GM19043 (cell line): ENCODE results near the gene PLA2R1.
"Not testable (repeated sequence)": the region's sequence is repeated elsewhere in the genome, so short reads cannot be mapped to it uniquely, and the experiment has no call there.

ENCODE experiments used
- ATAC-seq: cut with Tn5 transposase; IDR thresholded peaks from one replicate; pipeline ENCODE4 v1.9.1; 2021; ENCODE audit warnings: low read depth; ENCODE audit not compliant: unreplicated experiment

The PLA2R1 gene

GRCh38 chr2:159985656-159986055 lies 76.8 kb downstream of the PLA2R1 start:
- ATAC-seq, result no peak

GRCh38 chr2:159984034-159984433 lies 78.4 kb downstream of the PLA2R1 start:
- ATAC-seq, result no peak

- no peak for ATAC-seq
Measured at GRCh38 chr2:159982842-159983785, 79.3 kb downstream of the PLA2R1 start.

GRCh38 chr2:159982270-159982669 lies 80.1 kb downstream of the PLA2R1 start:
- ATAC-seq, result no peak

- no peak for ATAC-seq
Measured at GRCh38 chr2:159976527-159977160, 85.8 kb downstream of the PLA2R1 start.

GRCh38 chr2:159973325-159973724 lies 89.1 kb downstream of the PLA2R1 start:
- ATAC-seq, result no peak

GRCh38 chr2:159971365-159972152 lies 90.9 kb downstream of the PLA2R1 start:
- no peak for ATAC-seq

GRCh38 chr2:159970548-159970947 lies 91.9 kb downstream of the PLA2R1 start:
- ATAC-seq, result not testable (repeated sequence)

GRCh38 chr2:159968279-159968900 lies 94.0 kb downstream of the PLA2R1 start:
- ATAC-seq, result peak; percentile 53

GRCh38 chr2:159963700-159964099 lies 98.7 kb downstream of the PLA2R1 start:
- ATAC-seq, result peak; percentile 80

- not testable (repeated sequence) for ATAC-seq
Measured at GRCh38 chr2:159962513-159962912, 99.9 kb downstream of the PLA2R1 start.

- ATAC-seq, result no peak
Measured at GRCh38 chr2:159961451-159961850, 101.0 kb downstream of the PLA2R1 start.

GRCh38 chr2:159961037-159961436 lies 101.4 kb downstream of the PLA2R1 start:
- no peak for ATAC-seq

GRCh38 chr2:159960414-159960813 lies 102.0 kb downstream of the PLA2R1 start:
- ATAC-seq, result peak; percentile 44

GRCh38 chr2:159959136-159959535 lies 103.3 kb downstream of the PLA2R1 start:
- ATAC-seq, result no peak

- ATAC-seq, result no peak
Measured at GRCh38 chr2:159953136-159953823, 109.1 kb downstream of the PLA2R1 start.

- no peak for ATAC-seq
Measured at GRCh38 chr2:159946326-159946999, 116.0 kb downstream of the PLA2R1 start.

GRCh38 chr2:159944874-159945273 lies 117.5 kb downstream of the PLA2R1 start:
- no peak for ATAC-seq

- ATAC-seq, result no peak
Measured at GRCh38 chr2:159942146-159942545, 120.3 kb downstream of the PLA2R1 start.
